Breast epithelium (tissue), 3 donors: Measurements from ENCODE around the gene RAB27B.

Experiments
- POLR2A ChIP-seq: fragments of 450-650 bp; IDR thresholded peaks from one replicate; pipeline ENCODE4 v1.6.1; 2016; ENCODE audit warnings: antibody characterized with exemption, mild to moderate bottlenecking, moderate library complexity
- POLR2AphosphoS5 ChIP-seq, 3 donors: sonication (generic); formaldehyde crosslinking; IDR thresholded peaks; one replicate each; pipeline ENCODE4 v1.6.1; 2017; ENCODE audit warnings: antibody characterized with exemption in 3 of 3
- TF ChIP-seq, protein P1 (sequence below), 3 donors: fragments of 450-650 bp; IDR thresholded peaks; one replicate each; pipeline ENCODE4 v1.5.1; 2016 to 2017; ENCODE audit warnings: antibody characterized with exemption in 3 of 3, mild to moderate bottlenecking in 3 of 3, moderate library complexity in 3 of 3

DNA sequence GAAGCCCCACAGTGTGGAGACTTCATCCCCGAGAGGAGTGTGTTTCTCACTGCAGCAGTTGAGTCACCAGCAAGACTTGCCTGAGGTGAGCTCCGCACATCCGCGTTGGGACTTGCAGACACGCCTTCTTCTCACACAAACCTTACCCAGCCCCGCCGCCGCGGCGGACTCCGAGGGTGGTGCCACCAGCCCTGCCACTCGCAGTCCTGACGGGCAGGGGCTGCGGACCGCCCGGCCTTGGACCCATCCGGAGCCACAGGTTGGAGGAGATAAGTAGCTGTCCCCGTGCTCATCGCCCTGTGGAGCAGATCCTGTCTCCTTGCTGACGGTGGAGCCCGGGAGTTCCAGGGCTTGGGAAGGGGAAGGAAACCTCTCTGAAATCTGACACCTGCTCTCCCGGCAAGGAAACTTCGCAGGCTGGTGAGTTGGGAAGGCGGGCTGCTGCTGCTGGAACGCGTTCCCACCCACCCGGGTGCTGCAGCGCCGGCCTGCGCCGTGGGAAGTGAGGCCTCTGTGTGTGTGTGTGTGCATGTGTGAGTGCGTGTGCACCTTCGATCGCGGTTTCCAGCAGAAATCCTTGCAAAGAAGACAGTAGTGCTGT lies at the start of gene RAB27B:
- TF ChIP-seq, protein P1, sequence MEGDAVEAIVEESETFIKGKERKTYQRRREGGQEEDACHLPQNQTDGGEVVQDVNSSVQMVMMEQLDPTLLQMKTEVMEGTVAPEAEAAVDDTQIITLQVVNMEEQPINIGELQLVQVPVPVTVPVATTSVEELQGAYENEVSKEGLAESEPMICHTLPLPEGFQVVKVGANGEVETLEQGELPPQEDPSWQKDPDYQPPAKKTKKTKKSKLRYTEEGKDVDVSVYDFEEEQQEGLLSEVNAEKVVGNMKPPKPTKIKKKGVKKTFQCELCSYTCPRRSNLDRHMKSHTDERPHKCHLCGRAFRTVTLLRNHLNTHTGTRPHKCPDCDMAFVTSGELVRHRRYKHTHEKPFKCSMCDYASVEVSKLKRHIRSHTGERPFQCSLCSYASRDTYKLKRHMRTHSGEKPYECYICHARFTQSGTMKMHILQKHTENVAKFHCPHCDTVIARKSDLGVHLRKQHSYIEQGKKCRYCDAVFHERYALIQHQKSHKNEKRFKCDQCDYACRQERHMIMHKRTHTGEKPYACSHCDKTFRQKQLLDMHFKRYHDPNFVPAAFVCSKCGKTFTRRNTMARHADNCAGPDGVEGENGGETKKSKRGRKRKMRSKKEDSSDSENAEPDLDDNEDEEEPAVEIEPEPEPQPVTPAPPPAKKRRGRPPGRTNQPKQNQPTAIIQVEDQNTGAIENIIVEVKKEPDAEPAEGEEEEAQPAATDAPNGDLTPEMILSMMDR (IDR thresholded peaks at IDR 0.05) = no peak
- TF ChIP-seq POLR2A = no peak
- peak; percentile 37 to 82 (median 50) for TF ChIP-seq POLR2AphosphoS5 (IDR thresholded peaks at IDR 0.05)
